Measurements from ENCODE around the gene CASP6.

- TF ChIP-seq ZNF274 (IDR thresholded peaks at IDR 0.05; ENCODE audit: low read depth, low read length) = no peak
- TF ChIP-seq YY1 (IDR thresholded peaks at IDR 0.05; ENCODE audit: insufficient read depth, insufficient read length) = no peak
- TF ChIP-seq SUZ12 (IDR thresholded peaks at IDR 0.05; ENCODE audit: extremely low read depth, insufficient read depth, insufficient read length) = no peak
Measured at GRCh38 chr4:109690690-109691410, 12.4 kb downstream of the CASP6 start.
